Endothelial cell of umbilical vein (primary cell): Measurements from ENCODE around the gene ARHGAP9. TPM values are rescaled to one million over a fixed set of nuclear protein-coding genes. Genes with fewer than 3 reads are reported as not detected.

Source experiments
- BruUV-seq: library from RNA; stranded (reverse); fragments of 400-500 nt; replicated peaks from 2 replicates; lab custom pipeline; 2021; lab: Mats Ljungman, UMichigan
- CTCF ChIA-PET: fragments of 300-600, 350-600 bp; sonication (Branson Sonifier 250); formaldehyde crosslinking; loops from one replicate; lab custom pipeline; 2021; ENCODE audit warnings: antibody characterized with exemption, inconsistent platforms; lab: Charles Lee
- POLR2A ChIA-PET: fragments of 300-600, 350-600 bp; sonication (Branson Sonifier 250); formaldehyde crosslinking; loops from one replicate; lab custom pipeline; 2021; ENCODE audit warnings: antibody characterized with exemption, inconsistent platforms; lab: Charles Lee
- DNase-seq: peaks from one replicate; pipeline ENCODE4 v3.0.0-alpha.2; 2011; ENCODE audit warnings: low read depth, low spot score
- FAIRE-seq: peaks from 2 replicates; lab custom pipeline; 2011; peaks lifted over from hg19 to GRCh38; lab: Jason Lieb, UNC
- H2AFZ ChIP-seq: 2 replicates; pipeline ENCODE4 v1.6.0; 2012; ENCODE audit warnings: low read depth, low read length, control low read depth, inconsistent platforms
- H3K27ac ChIP-seq: 2 replicates; pipeline ENCODE4 v1.5.1; 2011; ENCODE audit warnings: low read depth, mild to moderate bottlenecking, control low read depth, low read length, moderate library complexity; ENCODE audit not compliant: insufficient read depth
- H3K27me3 ChIP-seq, 2 experiments: 2 replicates each; pipeline versions ENCODE4 v1.6.0 to v1.6.1; 2011; ENCODE audit warnings: low read length in 2 of 2, mixed read lengths in 1 of 2; ENCODE audit not compliant: control insufficient read depth in 2 of 2, insufficient read depth in 2 of 2
- H3K36me3 ChIP-seq, 2 experiments: 2 replicates in 1 of 2; 3 replicates in 1 of 2; pipeline ENCODE4 v1.5.1; 2011; ENCODE audit warnings: low read length in 2 of 2, mild to moderate bottlenecking in 1 of 2, moderate library complexity in 1 of 2; ENCODE audit not compliant: control insufficient read depth in 2 of 2, insufficient read depth in 2 of 2; ENCODE audit errors: extremely low read depth in 1 of 2
- H3K4me1 ChIP-seq: 3 replicates; pipeline ENCODE4 v1.5.1; 2011; ENCODE audit warnings: mild to moderate bottlenecking, low read length; ENCODE audit not compliant: control insufficient read depth, insufficient read depth; ENCODE audit errors: extremely low read depth
- H3K4me2 ChIP-seq: 2 replicates; pipeline ENCODE4 v1.6.1; 2011; ENCODE audit warnings: low read length, control low read depth, mixed read lengths; ENCODE audit not compliant: insufficient read depth
- H3K4me3 ChIP-seq, 3 experiments: fragments of 200-600 bp in 1 of 3; sonication (generic), shearing (Covaris generic) in 1 of 3; replicated peaks in 1 of 3; 2 replicates each; pipeline ENCODE4 v1.5.1; 2011 to 2016; ENCODE audit warnings: control low read depth in 3 of 3, low read length in 3 of 3, mild to moderate bottlenecking in 2 of 3, inconsistent platforms in 1 of 3, low read depth in 1 of 3, moderate library complexity in 1 of 3; ENCODE audit not compliant: insufficient read depth in 1 of 3
- H3K79me2 ChIP-seq: 2 replicates; pipeline ENCODE4 v1.6.0; 2012; ENCODE audit warnings: low read length, inconsistent platforms; ENCODE audit not compliant: control insufficient read depth, insufficient read depth
- H3K9ac ChIP-seq: replicated peaks from 2 replicates; pipeline ENCODE3; 2011; ENCODE audit warnings: low read length, control low read depth; ENCODE audit not compliant: insufficient read depth; ENCODE audit errors: extremely low read depth
- H3K9me1 ChIP-seq: replicated peaks from 3 replicates; pipeline ENCODE4 v1.6.0; 2011; ENCODE audit warnings: mild to moderate bottlenecking, low read length; ENCODE audit not compliant: control insufficient read depth, insufficient read depth; ENCODE audit errors: extremely low read depth
- H3K9me3 ChIP-seq: replicated peaks from 2 replicates; pipeline ENCODE4 v1.5.1; 2012; ENCODE audit warnings: low read length, inconsistent platforms; ENCODE audit not compliant: control insufficient read depth, insufficient read depth
- H4K20me1 ChIP-seq: replicated peaks from 2 replicates; pipeline ENCODE3; 2011; ENCODE audit warnings: mild to moderate bottlenecking, low read length; ENCODE audit not compliant: control insufficient read depth, insufficient read depth; ENCODE audit errors: extremely low read depth
- EZH2 ChIP-seq: IDR thresholded peaks from 2 replicates; pipeline ENCODE4 v1.6.1; 2012; ENCODE audit warnings: borderline replicate concordance, low read depth, mild to moderate bottlenecking, moderate library complexity, low read length, inconsistent platforms; ENCODE audit not compliant: severe bottlenecking
- FOS ChIP-seq: IDR thresholded peaks from 2 replicates; pipeline ENCODE4 v1.6.1; 2011; ENCODE audit warnings: mild to moderate bottlenecking, low read length, moderate library complexity, borderline replicate concordance; ENCODE audit not compliant: insufficient read depth
- GATA2 ChIP-seq: IDR thresholded peaks from 2 replicates; pipeline ENCODE4 v1.7.0; 2011; ENCODE audit warnings: low read depth, mild to moderate bottlenecking, moderate library complexity, mixed read lengths, low read length; ENCODE audit not compliant: insufficient read length, insufficient read depth
- JUN ChIP-seq: IDR thresholded peaks from 2 replicates; pipeline ENCODE4 v1.6.1; 2011; ENCODE audit warnings: borderline replicate concordance, low read depth; ENCODE audit not compliant: insufficient read length, insufficient read depth
- MYC ChIP-seq: IDR thresholded peaks from one replicate; pipeline ENCODE4 v1.6.1; 2011; ENCODE audit warnings: mild to moderate bottlenecking, low read depth, low read length
- POLR2A ChIP-seq: IDR thresholded peaks from 2 replicates; pipeline ENCODE4 v1.6.1; 2012; ENCODE audit warnings: low read depth, mild to moderate bottlenecking, control low read depth, low read length
- POLR2AphosphoS5 ChIP-seq: IDR thresholded peaks from 2 replicates; pipeline ENCODE4 v1.6.1; 2012; ENCODE audit warnings: low read depth, mild to moderate bottlenecking, control low read depth, low read length, moderate library complexity; ENCODE audit not compliant: insufficient read depth
- dilution Hi-C: fragments of 300-500 bp; cut with MboI; formaldehyde crosslinking; loops from one replicate; pipeline ENCODE4 v1.15.0; 2019; ENCODE audit warnings: low sequenced_read_pairs; ENCODE audit not compliant: extremely low pct_ligation_motif_present
- intact Hi-C: fragments of 100-400 bp; cut with micrococcal nuclease; formaldehyde crosslinking; loops from one replicate; pipeline ENCODE4 v1.10.0; 2022
- polyA plus RNA-seq, 4 experiments: library from polyadenylated mRNA; depleted of rRNA in 3 of 4; stranded (reverse) in 3 of 4; unstranded in 1 of 4; fragments of >200 nt; gene quantifications; 2 replicates each; pipeline versions ENCODE4 v1.2.1 to v1.2.3, GENCODE V29; 2011 to 2012; ENCODE audit warnings: missing spikeins in 1 of 4
- total RNA-seq: library from RNA; stranded (reverse); gene quantifications from 2 replicates; pipeline ENCODE4 v1.2.3, GENCODE V29; 2021
- TF ChIP-seq, protein P1 (sequence below), 2 donors: IDR thresholded peaks; 1 replicate in 1 of 2; 2 replicates in 1 of 2; pipeline ENCODE4 v1.5.1; 2011; ENCODE audit warnings: low read length in 2 of 2, mild to moderate bottlenecking in 2 of 2, moderate library complexity in 2 of 2, control low read depth in 1 of 2, inconsistent platforms in 1 of 2, low read depth in 1 of 2; ENCODE audit not compliant: insufficient read depth in 1 of 2; ENCODE audit errors: extremely low read depth in 1 of 2
- TF ChIP-seq, protein P2 (sequence below): IDR thresholded peaks from 2 replicates; pipeline ENCODE4 v1.6.1; 2011; ENCODE audit not compliant: insufficient read depth, insufficient read length

ARHGAP9 gene
- total and polyA plus RNA-seq, 2 donors (not counting 3 experiments of a cell fraction or from before 2014, with no cell fraction given) = 0.25 to 0.38 TPM

DNA sequence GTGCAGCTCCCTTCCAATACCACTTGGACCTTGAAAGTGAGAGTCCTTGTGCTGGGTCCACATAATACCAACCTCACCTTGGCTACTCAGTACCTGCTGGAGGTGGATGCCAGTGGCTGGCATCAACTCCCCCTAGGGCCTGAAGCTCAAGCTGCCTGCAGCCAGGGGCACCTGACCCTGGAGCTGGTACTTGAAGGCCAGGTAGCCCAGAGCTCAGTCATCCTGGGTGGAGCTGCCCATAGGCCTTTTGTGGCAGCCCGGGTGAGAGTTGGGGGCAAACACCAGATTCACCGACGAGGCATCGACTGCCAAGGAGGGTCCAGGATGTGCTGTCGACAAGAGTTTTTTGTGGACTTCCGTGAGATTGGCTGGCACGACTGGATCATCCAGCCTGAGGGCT, 30.3 kb downstream of the ARHGAP9 start:
- Histone ChIP-seq H3K4me2 (no peak overlapping the region), H3K36me3 (no peaks in the 10 kb centered on the region), H2AFZ (no peak overlapping the region), H4K20me1 (no peaks in the 10 kb centered on the region), H3K4me3 (no peak overlapping the region), H3K27ac (no peak overlapping the region), H3K9ac (no peak overlapping the region), H3K79me2 (no peaks in the 10 kb centered on the region), H3K4me1 (peaks cover 3% of the 10 kb centered on the region), H3K27me3 (no peaks in the 10 kb centered on the region), H3K9me1 (no peaks in the 10 kb centered on the region), H3K9me3 (no peaks in the 10 kb centered on the region)
- dilution Hi-C loops (no loop called here), intact Hi-C loops (no loop called here)
- TF ChIP-seq, protein P1, sequence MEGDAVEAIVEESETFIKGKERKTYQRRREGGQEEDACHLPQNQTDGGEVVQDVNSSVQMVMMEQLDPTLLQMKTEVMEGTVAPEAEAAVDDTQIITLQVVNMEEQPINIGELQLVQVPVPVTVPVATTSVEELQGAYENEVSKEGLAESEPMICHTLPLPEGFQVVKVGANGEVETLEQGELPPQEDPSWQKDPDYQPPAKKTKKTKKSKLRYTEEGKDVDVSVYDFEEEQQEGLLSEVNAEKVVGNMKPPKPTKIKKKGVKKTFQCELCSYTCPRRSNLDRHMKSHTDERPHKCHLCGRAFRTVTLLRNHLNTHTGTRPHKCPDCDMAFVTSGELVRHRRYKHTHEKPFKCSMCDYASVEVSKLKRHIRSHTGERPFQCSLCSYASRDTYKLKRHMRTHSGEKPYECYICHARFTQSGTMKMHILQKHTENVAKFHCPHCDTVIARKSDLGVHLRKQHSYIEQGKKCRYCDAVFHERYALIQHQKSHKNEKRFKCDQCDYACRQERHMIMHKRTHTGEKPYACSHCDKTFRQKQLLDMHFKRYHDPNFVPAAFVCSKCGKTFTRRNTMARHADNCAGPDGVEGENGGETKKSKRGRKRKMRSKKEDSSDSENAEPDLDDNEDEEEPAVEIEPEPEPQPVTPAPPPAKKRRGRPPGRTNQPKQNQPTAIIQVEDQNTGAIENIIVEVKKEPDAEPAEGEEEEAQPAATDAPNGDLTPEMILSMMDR (IDR thresholded peaks at IDR 0.05; ENCODE audit: extremely low read depth in 1 of 2, insufficient read depth in 1 of 2, low read depth in 1 of 2, low read length in 2 of 2) = no peak
- TF ChIP-seq POLR2AphosphoS5 (no peak), JUN (no peak), MYC (no peak), POLR2A (no peak), GATA2 (no peak), FOS (no peak), EZH2 (no peak)
- TF ChIP-seq, protein P2, sequence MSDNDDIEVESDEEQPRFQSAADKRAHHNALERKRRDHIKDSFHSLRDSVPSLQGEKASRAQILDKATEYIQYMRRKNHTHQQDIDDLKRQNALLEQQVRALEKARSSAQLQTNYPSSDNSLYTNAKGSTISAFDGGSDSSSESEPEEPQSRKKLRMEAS = no peak
- ChIA-PET CTCF (interaction anchor here (1.3 to 7.9 kb wide), 2 partner anchors 14 to 142 kb away, joined by 3 to 394 read pairs; no protein-coding TSS in a partner anchor), POLR2A (no interaction called here)
- no TSS peak for BruUV-seq
- DNase-seq (no peak), FAIRE-seq (no peak)
